Right lobe of liver (tissue), 6 donors: Measurements from ENCODE around the gene RAD18. TPM values are rescaled to one million over a fixed set of nuclear protein-coding genes. Genes with fewer than 3 reads are reported as not detected.

Source experiments
- ATAC-seq, 4 donors: fragments of 200-7000 bp; cut with Tn5 transposase; one replicate each; pipeline ENCODE4 v1.9.1; 2020; ENCODE audit warnings: mild to moderate bottlenecking in 4 of 4, moderate library complexity in 4 of 4
- DNase-seq, 3 donors: peaks; one replicate each; pipeline ENCODE4 v3.0.0-alpha.2; 2020
- H3K27ac ChIP-seq, 3 donors: fragments of 200-600 bp; one replicate each; pipeline ENCODE4 v1.8.0; 2022
- H3K27me3 ChIP-seq, 2 donors: fragments of 200-600 bp; one replicate each; pipeline ENCODE4 v1.8.0; 2022
- H3K36me3 ChIP-seq, 4 donors: fragments of 200-600 bp; sonication (generic) in 1 of 4; one replicate each; pipeline versions ENCODE4 v1.5.1 to v1.8.0; 2017 to 2022; ENCODE audit warnings: control low read depth in 1 of 4
- H3K4me1 ChIP-seq, 4 donors: fragments of 200-600 bp; sonication (generic) in 1 of 4; one replicate each; pipeline versions ENCODE4 v1.5.1 to v1.8.0; 2017 to 2022; ENCODE audit warnings: control low read depth in 1 of 4
- H3K4me3 ChIP-seq, 3 donors: fragments of 200-600 bp; one replicate each; pipeline ENCODE4 v1.8.0; 2022
- H3K9me3 ChIP-seq, 4 donors: fragments of 200-600 bp; sonication (generic) in 1 of 4; one replicate each; pipeline versions ENCODE4 v1.5.1 to v1.8.0; 2017 to 2022; ENCODE audit warnings: control low read depth in 1 of 4
- POLR2A ChIP-seq: fragments of 450-650 bp; IDR thresholded peaks from one replicate; pipeline ENCODE4 v1.6.1; 2017; ENCODE audit warnings: antibody characterized with exemption, mild to moderate bottlenecking
- WGBS: methylation state at CpG from one replicate; pipeline ENCODE4 v1.1.6; 2018; ENCODE audit warnings: low coverage, low lambda C conversion rate; ENCODE audit not compliant: insufficient coverage; ENCODE audit errors: missing lambda C conversion rate; 5-methylcytosine and 5-hydroxymethylcytosine counted together
- intact Hi-C, 2 donors: fragments of 100-400 bp; cut with DNase I; formaldehyde crosslinking; loops; one replicate each; pipeline versions ENCODE4 v1.11.2 to v1.14.1; 2022
- total RNA-seq, 6 experiments: library from RNA; depleted of rRNA in 2 of 6; stranded (reverse); fragments of >200 nt in 2 of 6; fragmentation: NEBNext Ultra II Directional in 3 of 6; extraction: Animal tissue kit (Norgen Biotek cat#: 25700) in 3 of 6; gene quantifications; one replicate each; pipeline versions ENCODE4 v1.1.0 to v1.2.4, GENCODE V29; 2016 to 2023
- TF ChIP-seq, protein P1 (sequence below), 4 donors: fragments of 200-600 bp in 3 of 4; fragments of 450-650 bp in 1 of 4; IDR thresholded peaks; one replicate each; pipeline versions ENCODE4 v1.5.1 to v1.8.0; 2016 to 2022; ENCODE audit warnings: antibody characterized with exemption in 4 of 4, mild to moderate bottlenecking in 2 of 4
- donor health status: DM: no; HTN: yes; CAD: no.
- donor health status: DM: no; HTN: no; CAD: no.
- donor health status: DM: no; HTN: no; CAD: no.
- donor health status: DM: no; HTN: yes; CAD: no.
- donor health status: DM: no; HTN: yes; CAD: no.

RAD18 gene
- total RNA-seq, 6 experiments from 2014 or later = 1.9 to 5.1 (median 4.3) TPM

DNA sequence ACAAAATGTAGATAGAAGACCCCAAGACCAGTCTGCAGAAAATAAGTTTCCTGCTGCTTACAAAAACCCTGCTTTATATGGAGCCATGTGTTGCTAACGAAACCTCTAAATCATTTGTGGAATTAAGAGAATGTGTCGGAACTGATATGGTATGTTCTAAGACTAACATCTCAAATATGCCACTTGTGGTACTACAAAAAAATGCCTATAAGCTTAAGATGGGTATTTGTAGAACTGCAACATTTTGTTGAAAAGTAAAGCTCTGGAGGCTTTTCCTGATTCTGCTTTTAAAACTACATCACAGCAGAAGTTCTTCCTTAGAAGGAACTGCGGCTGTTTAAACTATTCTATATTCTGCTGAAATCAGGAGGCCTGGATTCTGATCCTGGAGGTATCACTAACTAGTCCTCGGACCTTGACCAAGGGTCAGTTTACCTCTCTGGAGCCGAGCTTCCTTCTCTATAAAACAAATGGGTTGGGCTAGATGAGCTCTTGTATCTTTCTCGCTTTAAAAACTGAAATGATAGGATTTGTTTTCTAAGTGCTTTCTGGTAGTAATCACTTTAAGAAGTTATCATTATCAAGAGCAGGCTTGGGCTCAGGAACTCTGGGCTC lies 74.9 kb downstream of the RAD18 start:
- H3K4me1 ChIP-seq = no peaks in the 10 kb centered on the region
- DNase-seq (no peak), ATAC-seq (no peak)
- H3K4me3 ChIP-seq = no peak overlapping the region
- no peaks in the 10 kb centered on the region for H3K36me3 ChIP-seq
- intact Hi-C loops = no loop called here
- TF ChIP-seq, protein P1, sequence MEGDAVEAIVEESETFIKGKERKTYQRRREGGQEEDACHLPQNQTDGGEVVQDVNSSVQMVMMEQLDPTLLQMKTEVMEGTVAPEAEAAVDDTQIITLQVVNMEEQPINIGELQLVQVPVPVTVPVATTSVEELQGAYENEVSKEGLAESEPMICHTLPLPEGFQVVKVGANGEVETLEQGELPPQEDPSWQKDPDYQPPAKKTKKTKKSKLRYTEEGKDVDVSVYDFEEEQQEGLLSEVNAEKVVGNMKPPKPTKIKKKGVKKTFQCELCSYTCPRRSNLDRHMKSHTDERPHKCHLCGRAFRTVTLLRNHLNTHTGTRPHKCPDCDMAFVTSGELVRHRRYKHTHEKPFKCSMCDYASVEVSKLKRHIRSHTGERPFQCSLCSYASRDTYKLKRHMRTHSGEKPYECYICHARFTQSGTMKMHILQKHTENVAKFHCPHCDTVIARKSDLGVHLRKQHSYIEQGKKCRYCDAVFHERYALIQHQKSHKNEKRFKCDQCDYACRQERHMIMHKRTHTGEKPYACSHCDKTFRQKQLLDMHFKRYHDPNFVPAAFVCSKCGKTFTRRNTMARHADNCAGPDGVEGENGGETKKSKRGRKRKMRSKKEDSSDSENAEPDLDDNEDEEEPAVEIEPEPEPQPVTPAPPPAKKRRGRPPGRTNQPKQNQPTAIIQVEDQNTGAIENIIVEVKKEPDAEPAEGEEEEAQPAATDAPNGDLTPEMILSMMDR (IDR thresholded peaks at IDR 0.05) = no peak
- no peaks in the 10 kb centered on the region for H3K27me3 ChIP-seq
- WGBS = 98% methylated on average over 6 of the region's 6 CpGs
- H3K27ac ChIP-seq = no peak overlapping the region
- H3K9me3 ChIP-seq = no peaks in the 10 kb centered on the region

DNA sequence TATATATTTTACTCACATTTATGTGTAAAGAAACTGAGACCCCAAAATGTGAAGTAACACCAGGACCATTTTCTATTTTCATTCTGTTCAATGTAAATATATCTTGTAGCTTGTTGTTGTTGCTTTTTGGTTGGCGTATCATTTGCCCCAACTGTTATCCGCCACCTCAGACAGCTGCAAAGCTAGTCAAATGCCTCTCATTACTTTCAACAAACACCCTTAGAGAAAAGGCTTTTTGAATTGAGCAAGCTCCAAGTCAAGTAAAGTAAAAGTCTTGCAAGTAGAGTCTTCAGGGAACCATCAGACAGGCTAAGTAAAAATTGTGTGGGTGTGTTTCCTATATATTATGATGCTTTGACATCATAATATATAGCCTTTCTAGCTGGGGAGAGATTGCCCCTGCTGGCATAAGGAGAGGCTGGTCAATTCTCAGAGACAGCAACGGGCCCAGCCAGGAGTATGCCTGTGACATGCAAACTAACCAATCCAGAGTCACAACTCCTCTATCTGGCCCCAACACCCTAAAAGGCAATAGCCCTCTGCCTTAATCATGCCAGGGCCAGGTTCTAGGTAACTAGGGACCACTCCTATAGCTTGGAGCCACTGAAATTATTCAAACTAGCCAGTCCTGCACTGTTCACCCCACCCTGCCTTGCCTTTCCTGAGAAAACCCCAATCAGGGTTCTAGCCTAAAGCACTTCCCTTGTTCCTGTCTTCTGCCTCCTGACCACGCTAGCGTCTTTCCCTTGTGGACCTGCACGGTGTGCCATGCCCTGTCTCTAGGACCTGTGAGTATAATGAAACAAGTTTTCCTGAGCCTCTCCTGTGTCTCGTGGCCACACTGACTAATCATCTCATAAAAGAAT lies 75.6 kb downstream of the RAD18 start:
- Histone ChIP-seq H3K36me3 (no peaks in the 10 kb centered on the region), H3K4me3 (no peak overlapping the region), H3K27ac (no peak overlapping the region), H3K27me3 (no peaks in the 10 kb centered on the region), H3K4me1 (no peaks in the 10 kb centered on the region), H3K9me3 (no peaks in the 10 kb centered on the region)
- ATAC-seq (no peak), DNase-seq (no peak)
- intact Hi-C loops = no loop called here
- 76% methylated on average over 7 of the region's 7 CpGs for WGBS
- TF ChIP-seq, protein P1 (IDR thresholded peaks at IDR 0.05) = no peak
- TF ChIP-seq POLR2A = no peak

DNA sequence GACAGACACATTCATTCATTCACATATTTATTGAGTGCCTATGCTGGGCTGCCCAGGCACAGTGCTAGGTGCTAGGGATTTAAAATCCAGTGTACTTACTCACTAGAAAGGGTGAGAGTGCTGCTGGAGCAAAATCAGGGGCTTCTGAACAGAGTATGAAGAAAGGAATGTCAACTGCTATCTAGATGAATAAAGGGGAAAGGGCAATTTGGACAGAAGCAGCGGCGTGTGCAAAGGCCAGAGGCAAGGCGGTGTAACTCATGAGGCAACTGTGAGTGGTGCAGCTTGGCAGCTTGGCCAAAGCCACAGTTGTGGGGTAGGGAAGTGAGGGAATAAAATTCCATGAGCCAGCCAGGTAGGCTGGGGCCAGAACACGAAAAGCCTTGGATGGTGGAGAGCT lies 76.7 kb downstream of the RAD18 start:
- intact Hi-C loops = no loop called here
- no peak for ATAC-seq
- Histone ChIP-seq H3K36me3 (no peaks in the 10 kb centered on the region), H3K27me3 (no peaks in the 10 kb centered on the region), H3K9me3 (no peaks in the 10 kb centered on the region), H3K4me1 (no peaks in the 10 kb centered on the region), H3K27ac (no peak overlapping the region), H3K4me3 (no peak overlapping the region)
- no peak for TF ChIP-seq POLR2A
- TF ChIP-seq, protein P1 (IDR thresholded peaks at IDR 0.05) = no peak
- WGBS = 62% methylated on average over 4 of the region's 4 CpGs
- DNase-seq = no peak

DNA sequence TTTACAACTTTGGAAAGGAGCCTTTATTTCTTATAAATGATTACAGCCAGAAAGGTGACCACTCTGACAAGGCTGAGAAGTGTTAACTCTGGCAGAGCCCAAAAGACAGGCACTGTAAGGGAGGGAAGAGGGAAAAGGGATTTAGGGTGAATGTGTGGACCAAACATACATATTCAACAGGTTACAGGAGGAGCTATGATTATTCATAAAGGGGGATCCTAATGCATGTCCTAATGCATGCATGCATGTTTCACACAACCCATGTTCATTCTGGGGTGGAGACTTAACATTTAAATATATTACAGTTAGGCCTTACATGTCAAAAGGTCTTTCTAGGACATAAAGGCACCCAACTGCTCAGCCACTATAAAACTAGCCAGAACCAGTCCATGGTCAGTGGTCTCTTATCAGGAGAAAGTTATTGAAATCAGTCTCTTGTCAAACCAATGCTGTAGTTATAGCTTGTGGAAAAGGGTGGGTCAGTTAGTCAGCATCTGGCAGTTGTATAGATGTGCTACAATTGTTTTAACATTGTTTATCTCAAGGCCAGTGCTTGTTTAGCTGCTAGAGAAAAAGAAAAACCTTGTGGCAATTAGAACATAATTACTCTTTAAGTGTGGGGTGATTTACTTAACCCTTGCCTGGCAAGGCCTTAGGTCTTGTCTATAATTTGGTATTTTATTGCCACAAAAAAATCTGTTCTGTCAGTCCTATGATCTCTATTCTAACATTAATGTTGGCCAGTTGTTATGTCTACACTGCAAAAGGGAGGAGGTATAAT lies 77.5 kb downstream of the RAD18 start:
- H3K4me3 ChIP-seq = no peak overlapping the region
- intact Hi-C loops = no loop called here
- TF ChIP-seq, protein P1 (IDR thresholded peaks at IDR 0.05) = no peak
- TF ChIP-seq POLR2A = no peak
- H3K9me3 ChIP-seq = no peaks in the 10 kb centered on the region
- DNase-seq (no peak), ATAC-seq (no peak)
- H3K4me1 ChIP-seq = no peaks in the 10 kb centered on the region
- no peaks in the 10 kb centered on the region for H3K27me3 ChIP-seq
- no peak overlapping the region for H3K27ac ChIP-seq
- H3K36me3 ChIP-seq = no peaks in the 10 kb centered on the region
